Chondrocyte (in vitro differentiated cells): ENCODE data around the gene ADAMTS18. TPM values are rescaled to one million over a fixed set of nuclear protein-coding genes. Genes with fewer than 3 reads are reported as not detected.
"Not testable (repeated sequence)": the region's sequence is repeated elsewhere in the genome, so short reads cannot be mapped to it uniquely, and the experiment has no call there.

Source experiments
- DNase-seq: peaks from one replicate; pipeline ENCODE4 v3.0.0; 2021; ENCODE audit warnings: mixed read lengths, low spot score
- H3K27ac Mint-ChIP-seq: one replicate; pipeline ENCODE4 v1.8.0; 2021; ENCODE audit warnings: mild to moderate bottlenecking, moderate library complexity, mixed read lengths; ENCODE audit not compliant: unreplicated experiment
- H3K27me3 Mint-ChIP-seq: 2 replicates; pipeline ENCODE4 v1.8.0; 2021; ENCODE audit warnings: low read depth, mixed read lengths
- H3K36me3 Mint-ChIP-seq: 2 replicates; pipeline ENCODE4 v1.8.0; 2021; ENCODE audit warnings: low read depth, mixed read lengths
- H3K4me1 Mint-ChIP-seq: 2 replicates; pipeline ENCODE4 v1.8.0; 2021; ENCODE audit warnings: low read depth, mild to moderate bottlenecking, mixed read lengths
- H3K4me3 Mint-ChIP-seq: one replicate; pipeline ENCODE4 v1.8.0; 2021; ENCODE audit warnings: mild to moderate bottlenecking, moderate library complexity, mixed read lengths; ENCODE audit not compliant: unreplicated experiment
- H3K9me3 Mint-ChIP-seq: 2 replicates; pipeline ENCODE4 v1.8.0; 2021; ENCODE audit warnings: low read depth, mixed read lengths
- total RNA-seq: library from RNA; stranded (reverse); gene quantifications from 3 replicates; pipeline ENCODE4 v1.2.1, GENCODE V29; 2021
- TF ChIP-seq, protein P1 (sequence below): fragments of 200-600 bp; sonication (generic); IDR thresholded peaks from 2 replicates; pipeline ENCODE4 v1.5.0; 2021; ENCODE audit warnings: antibody characterized with exemption, mild to moderate bottlenecking, moderate library complexity

ADAMTS18 gene
- total RNA-seq, 1 donor from 2014 or later = not detected

DNA sequence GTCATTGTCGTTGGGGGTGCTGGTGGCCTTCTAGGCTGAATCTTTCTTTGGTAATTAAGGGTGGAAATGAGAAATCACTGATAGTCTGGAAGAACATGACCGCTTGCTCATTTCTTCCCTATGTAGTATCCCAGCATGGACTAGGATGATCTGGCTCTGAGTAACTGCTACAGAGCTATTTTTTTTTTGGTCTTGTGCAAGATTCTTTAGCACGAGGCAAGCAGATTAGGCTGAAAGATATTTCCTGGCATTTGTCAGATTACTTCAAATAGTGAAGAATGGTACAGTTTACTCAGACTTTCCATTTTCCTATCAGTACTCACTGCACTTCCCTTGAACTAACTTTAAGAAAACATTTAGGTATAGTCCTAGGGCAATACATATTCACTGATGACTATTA is 146.6 kb downstream of the ADAMTS18 start:
- Mint-ChIP-seq H3K9me3 (no peaks in the 10 kb centered on the region), H3K27me3 (peaks cover 2% of the 10 kb centered on the region), H3K4me3 (no peak overlapping the region), H3K36me3 (no peaks in the 10 kb centered on the region), H3K4me1 (peaks cover 11% of the 10 kb centered on the region), H3K27ac (no peak overlapping the region)
- no peak for DNase-seq
- TF ChIP-seq, protein P1, sequence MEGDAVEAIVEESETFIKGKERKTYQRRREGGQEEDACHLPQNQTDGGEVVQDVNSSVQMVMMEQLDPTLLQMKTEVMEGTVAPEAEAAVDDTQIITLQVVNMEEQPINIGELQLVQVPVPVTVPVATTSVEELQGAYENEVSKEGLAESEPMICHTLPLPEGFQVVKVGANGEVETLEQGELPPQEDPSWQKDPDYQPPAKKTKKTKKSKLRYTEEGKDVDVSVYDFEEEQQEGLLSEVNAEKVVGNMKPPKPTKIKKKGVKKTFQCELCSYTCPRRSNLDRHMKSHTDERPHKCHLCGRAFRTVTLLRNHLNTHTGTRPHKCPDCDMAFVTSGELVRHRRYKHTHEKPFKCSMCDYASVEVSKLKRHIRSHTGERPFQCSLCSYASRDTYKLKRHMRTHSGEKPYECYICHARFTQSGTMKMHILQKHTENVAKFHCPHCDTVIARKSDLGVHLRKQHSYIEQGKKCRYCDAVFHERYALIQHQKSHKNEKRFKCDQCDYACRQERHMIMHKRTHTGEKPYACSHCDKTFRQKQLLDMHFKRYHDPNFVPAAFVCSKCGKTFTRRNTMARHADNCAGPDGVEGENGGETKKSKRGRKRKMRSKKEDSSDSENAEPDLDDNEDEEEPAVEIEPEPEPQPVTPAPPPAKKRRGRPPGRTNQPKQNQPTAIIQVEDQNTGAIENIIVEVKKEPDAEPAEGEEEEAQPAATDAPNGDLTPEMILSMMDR = no peak

DNA sequence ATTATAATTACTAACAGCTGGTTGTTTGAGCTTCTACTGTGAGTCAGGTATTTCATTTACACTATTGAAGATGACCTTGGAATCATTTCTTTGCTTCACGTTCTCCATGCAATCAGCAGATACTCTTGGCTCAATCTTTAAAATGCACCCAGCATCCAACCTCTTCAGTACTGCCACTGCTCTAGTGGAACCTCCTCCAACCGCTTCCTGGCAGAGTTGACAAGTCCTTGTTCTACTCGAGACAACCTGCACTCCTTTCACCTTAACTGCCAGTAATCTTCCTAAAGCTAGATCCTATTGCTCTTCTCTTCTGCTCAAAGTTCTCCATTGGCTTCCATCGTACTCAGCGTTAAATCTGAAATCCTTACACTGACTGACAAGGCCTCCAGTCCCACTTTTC is 149.2 kb downstream of the ADAMTS18 start:
- Mint-ChIP-seq H3K36me3 (no peaks in the 10 kb centered on the region), H3K4me3 (no peak overlapping the region), H3K27me3 (no peaks in the 10 kb centered on the region), H3K9me3 (no peaks in the 10 kb centered on the region), H3K4me1 (peaks cover 11% of the 10 kb centered on the region), H3K27ac (no peak overlapping the region)
- DNase-seq = no peak
- TF ChIP-seq, protein P1 = no peak

DNA sequence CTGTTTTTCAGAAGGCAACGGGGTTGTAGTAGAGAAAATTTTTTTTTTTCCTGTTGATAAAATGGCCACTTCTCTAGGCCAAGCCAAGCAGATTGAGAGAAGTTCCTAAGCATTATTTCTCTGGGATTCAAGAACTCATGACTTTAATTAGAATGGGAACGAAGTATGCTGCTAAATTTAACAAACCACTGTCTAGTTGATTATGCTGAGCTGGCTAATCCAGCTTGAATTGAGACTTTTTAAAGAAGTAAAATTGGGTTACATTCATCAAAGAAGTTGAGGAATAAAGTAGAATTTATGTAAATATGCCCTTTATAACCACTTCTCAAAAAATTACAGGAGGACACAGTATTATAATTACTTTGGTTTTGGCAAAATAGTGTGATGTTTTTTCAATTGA is 152.5 kb downstream of the ADAMTS18 start:
- TF ChIP-seq, protein P1 = no peak
- Mint-ChIP-seq H3K27ac (no peak overlapping the region), H3K27me3 (no peaks in the 10 kb centered on the region), H3K4me1 (no peaks in the 10 kb centered on the region), H3K36me3 (no peaks in the 10 kb centered on the region), H3K9me3 (no peaks in the 10 kb centered on the region), H3K4me3 (no peak overlapping the region)
- no peak for DNase-seq

DNA sequence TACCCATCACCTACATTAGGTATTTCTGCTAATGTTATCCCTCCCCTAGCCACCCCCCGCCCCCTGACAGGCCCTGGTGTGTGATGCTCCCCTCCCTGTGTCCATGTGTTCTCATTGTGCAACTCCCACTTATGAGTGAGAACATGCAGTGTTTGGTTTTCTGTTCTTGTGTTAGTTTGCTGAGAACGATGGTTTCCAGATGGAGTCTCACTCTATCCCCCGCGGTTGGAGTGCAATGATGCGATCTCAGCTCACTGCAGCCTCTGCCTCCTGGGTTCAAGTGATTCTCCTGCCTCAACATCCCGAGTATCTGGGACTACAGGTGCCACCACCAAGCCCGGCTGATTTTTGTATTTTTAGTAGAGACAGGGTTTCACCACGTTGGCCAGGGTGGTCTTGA is 155.5 kb downstream of the ADAMTS18 start:
- not testable (repeated sequence) for DNase-seq, H3K36me3 Mint-ChIP-seq, H3K27me3 Mint-ChIP-seq, H3K4me1 Mint-ChIP-seq, H3K9me3 Mint-ChIP-seq, H3K4me3 Mint-ChIP-seq, H3K27ac Mint-ChIP-seq

DNA sequence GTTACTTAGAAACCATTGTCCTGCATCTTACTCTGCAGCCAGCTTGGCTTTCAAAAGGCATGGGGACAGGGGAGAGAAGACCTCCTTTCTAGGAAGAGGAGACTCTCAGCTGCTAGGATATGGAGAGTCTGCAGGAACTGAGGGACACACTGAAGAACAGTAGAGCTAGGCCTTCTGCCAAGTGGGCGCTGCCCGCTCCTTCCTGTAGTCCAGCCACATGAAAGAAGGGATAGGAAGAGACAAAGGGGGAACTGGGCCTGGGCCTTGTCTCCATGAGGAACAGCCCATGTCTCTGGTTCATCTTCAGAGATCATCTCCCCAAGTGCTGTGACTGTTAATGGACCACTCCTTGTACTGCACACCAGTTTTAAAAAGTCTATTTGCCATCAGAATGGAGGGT is 157.3 kb downstream of the ADAMTS18 start:
- Mint-ChIP-seq H3K36me3 (no peaks in the 10 kb centered on the region), H3K4me1 (no peaks in the 10 kb centered on the region), H3K27ac (no peak overlapping the region), H3K4me3 (no peak overlapping the region), H3K9me3 (no peaks in the 10 kb centered on the region), H3K27me3 (peaks cover 9% of the 10 kb centered on the region)
- TF ChIP-seq, protein P1 = no peak
- no peak for DNase-seq

DNA sequence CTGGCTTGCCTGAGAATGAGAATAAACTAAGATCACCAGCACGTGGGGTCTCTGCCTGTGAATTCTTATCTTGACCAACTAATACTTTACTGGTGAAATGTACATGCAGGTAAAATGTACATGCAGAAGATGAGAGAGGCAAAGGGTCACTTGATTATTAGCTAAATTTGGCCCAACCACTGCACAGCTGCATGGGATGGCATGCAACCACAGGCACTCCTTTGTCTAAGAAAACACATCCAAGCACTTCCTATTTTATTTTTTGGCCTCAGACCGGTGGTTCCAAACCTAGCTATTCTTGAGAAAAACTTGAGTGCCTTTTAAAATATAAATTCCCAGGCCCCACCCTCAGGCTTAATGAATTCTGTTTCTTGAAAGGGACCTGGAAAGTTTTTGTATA is 157.7 kb downstream of the ADAMTS18 start:
- no peaks in the 10 kb centered on the region for H3K4me1 Mint-ChIP-seq
- no peaks in the 10 kb centered on the region for H3K9me3 Mint-ChIP-seq
- H3K27me3 Mint-ChIP-seq = peaks cover 13% of the 10 kb centered on the region
- TF ChIP-seq, protein P1 = no peak
- no peak overlapping the region for H3K27ac Mint-ChIP-seq
- H3K36me3 Mint-ChIP-seq = no peaks in the 10 kb centered on the region
- no peak overlapping the region for H3K4me3 Mint-ChIP-seq
- DNase-seq = no peak
